SK-N-SH (cell line): ENCODE data around the gene FTO. TPM values are rescaled to one million over a fixed set of nuclear protein-coding genes. Genes with fewer than 3 reads are reported as not detected.

Experiments used
- CTCF ChIA-PET: fragments of 300-600, 350-600 bp; formaldehyde crosslinking; extraction: SDS; loops from one replicate; lab custom pipeline; 2021; lab: Yijun Ruan, JAX
- POLR2A ChIA-PET: fragments of 350-600 bp; sonication (Branson Sonifier 250); formaldehyde crosslinking; extraction: SDS; loops from one replicate; lab custom pipeline; 2020; ENCODE audit warnings: antibody characterized with exemption, inconsistent platforms; lab: Yijun Ruan, JAX
- DNase-seq: peaks from one replicate; pipeline ENCODE4 v3.0.0; 2012
- H2AFZ ChIP-seq: fragments of 200-600 bp; sonication (generic); 2 replicates; pipeline ENCODE4 v1.8.1; 2016; ENCODE audit warnings: antibody characterized with exemption, mild to moderate bottlenecking, low read depth
- H3F3A ChIP-seq: fragments of 200-600 bp; sonication (generic); replicated peaks from 2 replicates; pipeline ENCODE3; 2016; ENCODE audit warnings: antibody characterized with exemption, mild to moderate bottlenecking; ENCODE audit not compliant: insufficient read depth
- H3K27ac ChIP-seq, 2 experiments: fragments of 200-500 bp in 1 of 2; fragments of 200-600 bp in 1 of 2; sonication (Bioruptor generic) in 1 of 2; sonication (generic), shearing (Covaris generic) in 1 of 2; 2 replicates each; pipeline versions ENCODE4 v1.5.1 to v1.6.1; 2014 to 2016; ENCODE audit warnings: low read depth in 2 of 2, inconsistent platforms in 1 of 2, low read length in 1 of 2, mild to moderate bottlenecking in 1 of 2, mixed read lengths in 1 of 2
- H3K27me3 ChIP-seq: fragments of 200-600 bp; sonication (generic), shearing (Covaris generic); 2 replicates; pipeline ENCODE4 v1.6.1; 2016; ENCODE audit warnings: mixed run types; ENCODE audit not compliant: insufficient read depth
- H3K36me3 ChIP-seq, 2 experiments: fragments of 200-500 bp in 1 of 2; fragments of 200-600 bp in 1 of 2; sonication (Bioruptor generic) in 1 of 2; sonication (generic) in 1 of 2; replicated peaks in 1 of 2; 2 replicates each; pipeline versions ENCODE3 to v1.5.1; 2014 to 2016; ENCODE audit warnings: low read length in 1 of 2, mild to moderate bottlenecking in 1 of 2; ENCODE audit not compliant: insufficient read depth in 2 of 2, control insufficient read depth in 1 of 2
- H3K4me1 ChIP-seq, 2 experiments: fragments of 200-500 bp in 1 of 2; fragments of 200-600 bp in 1 of 2; sonication (Bioruptor generic) in 1 of 2; sonication (generic), shearing (Covaris generic) in 1 of 2; 2 replicates each; pipeline versions ENCODE4 v1.5.1 to v1.6.1; 2014 to 2016; ENCODE audit warnings: low read depth in 1 of 2, low read length in 1 of 2, mixed run types in 1 of 2; ENCODE audit not compliant: insufficient read depth in 2 of 2, control insufficient read depth in 1 of 2
- H3K4me2 ChIP-seq: fragments of 200-600 bp; sonication (generic), shearing (Covaris generic); 2 replicates; pipeline ENCODE4 v1.6.1; 2017; ENCODE audit warnings: mixed run types
- H3K4me3 ChIP-seq, 2 experiments: fragments of 200-500 bp in 1 of 2; fragments of 200-600 bp in 1 of 2; sonication (Bioruptor generic) in 1 of 2; sonication (generic), shearing (Covaris generic) in 1 of 2; 2 replicates each; pipeline versions ENCODE4 v1.5.1 to v1.8.1; 2014 to 2016; ENCODE audit warnings: low read depth in 2 of 2, inconsistent platforms in 1 of 2, low read length in 1 of 2, mild to moderate bottlenecking in 1 of 2, mixed read lengths in 1 of 2, moderate library complexity in 1 of 2
- H3K79me2 ChIP-seq: fragments of 200-600 bp; sonication (generic); 2 replicates; pipeline ENCODE4 v1.8.1; 2017; ENCODE audit warnings: mild to moderate bottlenecking; ENCODE audit not compliant: insufficient read depth
- H3K9ac ChIP-seq: fragments of 200-600 bp; sonication (generic); 2 replicates; pipeline ENCODE4 v1.6.1; 2017; ENCODE audit warnings: mixed run types
- H3K9me2 ChIP-seq: fragments of 200-600 bp; sonication (generic); 2 replicates; pipeline ENCODE4 v1.6.1; 2017; ENCODE audit warnings: mixed run types
- H3K9me3 ChIP-seq: fragments of 200-600 bp; sonication (generic); 2 replicates; pipeline ENCODE4 v1.6.1; 2017; ENCODE audit warnings: mixed run types, mild to moderate bottlenecking, moderate library complexity
- H4K20me1 ChIP-seq: fragments of 200-600 bp; sonication (generic); 2 replicates; pipeline ENCODE4 v1.6.1; 2017; ENCODE audit warnings: mild to moderate bottlenecking, mixed run types; ENCODE audit not compliant: insufficient read depth
- CHD2 ChIP-seq: fragments of 150-350 bp; IDR thresholded peaks from 2 replicates; pipeline ENCODE4 v1.6.1; 2018; ENCODE audit warnings: low read length; ENCODE audit not compliant: partially characterized antibody
- EP300 ChIP-seq, 2 experiments: IDR thresholded peaks; 2 replicates each; pipeline versions ENCODE4 v1.4.0 to v1.6.1; 2012; ENCODE audit warnings: borderline replicate concordance in 1 of 2, low read depth in 1 of 2, low read length in 1 of 2
- FOXM1 ChIP-seq: IDR thresholded peaks from 2 replicates; pipeline ENCODE4 v1.4.0; 2012; ENCODE audit warnings: low read depth, mild to moderate bottlenecking
- GABPA ChIP-seq: IDR thresholded peaks from 2 replicates; pipeline ENCODE4 v1.4.0; 2012; ENCODE audit warnings: low read depth, mild to moderate bottlenecking
- MEF2A ChIP-seq: IDR thresholded peaks from 2 replicates; pipeline ENCODE4 v1.4.0; 2012; ENCODE audit warnings: low read depth, borderline replicate concordance
- NFIC ChIP-seq: IDR thresholded peaks from 2 replicates; pipeline ENCODE4 v1.4.0; 2012; ENCODE audit warnings: borderline replicate concordance
- RAD21 ChIP-seq: IDR thresholded peaks from 2 replicates; pipeline ENCODE4 v1.6.1; 2012; ENCODE audit warnings: mild to moderate bottlenecking, low read length
- RFX5 ChIP-seq: IDR thresholded peaks from 2 replicates; pipeline ENCODE4 v1.6.1; 2012; ENCODE audit warnings: mild to moderate bottlenecking, improper control_type of control experiment, low read length
- SIN3A ChIP-seq: IDR thresholded peaks from 2 replicates; pipeline ENCODE4 v1.6.1; 2012; ENCODE audit warnings: low read depth, mild to moderate bottlenecking, low read length, moderate library complexity, borderline replicate concordance
- SMC3 ChIP-seq: IDR thresholded peaks from 2 replicates; pipeline ENCODE4 v1.6.1; 2012; ENCODE audit warnings: low read depth, low read length, improper control_type of control experiment
- TEAD4 ChIP-seq: IDR thresholded peaks from 2 replicates; pipeline ENCODE4 v1.4.0; 2012; ENCODE audit warnings: mild to moderate bottlenecking, borderline replicate concordance; ENCODE audit not compliant: insufficient read depth
- YY1 ChIP-seq: IDR thresholded peaks from 2 replicates; pipeline ENCODE4 v1.4.0; 2012; ENCODE audit warnings: low read depth, mild to moderate bottlenecking
- ZBTB33 ChIP-seq: IDR thresholded peaks from 2 replicates; pipeline ENCODE4 v1.4.0; 2012; ENCODE audit warnings: low read depth, borderline replicate concordance
- WGBS: methylation state at CpG from one replicate; pipeline ENCODE4 v1.1.6; 2017; ENCODE audit warnings: low lambda C conversion rate; 5-methylcytosine and 5-hydroxymethylcytosine counted together
- polyA plus RNA-seq, 3 experiments: library from polyadenylated mRNA; depleted of rRNA; stranded (reverse); fragments of >200 nt; gene quantifications; 2 replicates each; pipeline ENCODE4 v1.2.3, GENCODE V29; 2012
- TF ChIP-seq, protein P1 (sequence below): fragments of 200-600 bp; sonication (generic); IDR thresholded peaks from 2 replicates; pipeline ENCODE4 v1.6.1; 2017; ENCODE audit warnings: antibody characterized with exemption, mild to moderate bottlenecking, moderate library complexity
- TF ChIP-seq, protein P2 (sequence below): IDR thresholded peaks from 2 replicates; pipeline ENCODE4; 2012

FTO gene
- polyA plus RNA-seq, 1 of the 3 experiments (the other 2 are of a cell fraction), result 41.2 TPM

DNA sequence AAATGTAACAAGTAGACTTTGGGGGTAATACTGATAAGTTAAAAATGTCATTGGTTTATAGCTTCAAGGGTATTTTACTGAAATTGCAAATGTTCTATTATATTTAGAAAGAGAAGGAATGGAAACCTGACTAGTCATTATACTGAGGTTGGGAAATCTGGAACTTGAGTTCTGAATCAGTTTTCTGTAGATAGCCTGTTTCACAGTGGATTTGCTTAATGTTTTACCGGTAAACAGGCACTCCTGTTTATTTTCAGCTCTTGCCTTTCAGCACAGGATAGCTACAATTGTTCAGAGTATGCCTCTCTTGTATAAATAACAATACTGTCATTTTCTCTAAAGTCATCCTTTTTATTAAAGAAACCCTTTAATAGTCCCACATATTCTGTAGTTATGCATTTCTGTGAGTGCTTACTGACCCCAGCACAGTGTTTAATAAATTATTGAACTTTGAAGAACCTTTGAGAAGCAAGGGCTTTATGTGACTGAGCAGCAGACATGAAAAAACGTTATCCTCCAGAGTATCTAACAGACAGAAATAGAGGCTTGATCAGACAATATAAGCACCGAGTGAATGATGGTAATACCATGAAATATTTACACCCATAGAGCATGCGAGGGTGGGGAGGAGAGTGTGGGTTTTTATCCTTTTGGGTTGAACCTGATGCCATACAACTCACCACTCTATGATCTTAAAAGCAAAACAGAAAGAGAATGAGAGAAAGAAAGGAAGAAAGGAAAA, 58.2 kb downstream of the FTO start:
- Histone ChIP-seq H3K36me3 (no peaks in the 10 kb centered on the region), H2AFZ (no peak overlapping the region), H3K79me2 (peaks cover 21% of the 10 kb centered on the region), H3K4me1 (peaks cover 2 to 4% of the 10 kb centered on the region in 2 experiments; a peak in 1 of 4 replicates), H4K20me1 (peaks cover 7% of the 10 kb centered on the region; the same call in 1 of the 2 replicates), H3K4me2 (no peak overlapping the region), H3K4me3 (no peak overlapping the region), H3K9ac (no peak overlapping the region), H3F3A (no peaks in the 10 kb centered on the region), H3K27me3 (no peaks in the 10 kb centered on the region)
- WGBS, result 63% methylated on average over 4 of the region's 4 CpGs
- CTCF ChIA-PET, result interaction anchor here (1.0 kb wide), 2 partner anchors 12 to 212 kb away, joined by 4 to 5 read pairs; no protein-coding TSS in a partner anchor
- POLR2A ChIA-PET, result no interaction called here
- no peak for DNase-seq
- TF ChIP-seq ZBTB33 (no peak), YY1 (no peak), TEAD4 (no peak), CHD2 (no peak), SMC3 (no peak), SIN3A (no peak), FOXM1 (no peak), EP300 (IDR thresholded peaks at IDR 0.05; ENCODE audit: borderline replicate concordance in 1 of 2, low read depth in 1 of 2, low read length in 1 of 2) (no peak), RAD21 (no peak), GABPA (no peak), MEF2A (no peak), RFX5 (no peak), NFIC (no peak)
- TF ChIP-seq, protein P1, sequence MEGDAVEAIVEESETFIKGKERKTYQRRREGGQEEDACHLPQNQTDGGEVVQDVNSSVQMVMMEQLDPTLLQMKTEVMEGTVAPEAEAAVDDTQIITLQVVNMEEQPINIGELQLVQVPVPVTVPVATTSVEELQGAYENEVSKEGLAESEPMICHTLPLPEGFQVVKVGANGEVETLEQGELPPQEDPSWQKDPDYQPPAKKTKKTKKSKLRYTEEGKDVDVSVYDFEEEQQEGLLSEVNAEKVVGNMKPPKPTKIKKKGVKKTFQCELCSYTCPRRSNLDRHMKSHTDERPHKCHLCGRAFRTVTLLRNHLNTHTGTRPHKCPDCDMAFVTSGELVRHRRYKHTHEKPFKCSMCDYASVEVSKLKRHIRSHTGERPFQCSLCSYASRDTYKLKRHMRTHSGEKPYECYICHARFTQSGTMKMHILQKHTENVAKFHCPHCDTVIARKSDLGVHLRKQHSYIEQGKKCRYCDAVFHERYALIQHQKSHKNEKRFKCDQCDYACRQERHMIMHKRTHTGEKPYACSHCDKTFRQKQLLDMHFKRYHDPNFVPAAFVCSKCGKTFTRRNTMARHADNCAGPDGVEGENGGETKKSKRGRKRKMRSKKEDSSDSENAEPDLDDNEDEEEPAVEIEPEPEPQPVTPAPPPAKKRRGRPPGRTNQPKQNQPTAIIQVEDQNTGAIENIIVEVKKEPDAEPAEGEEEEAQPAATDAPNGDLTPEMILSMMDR, result no peak
- TF ChIP-seq, protein P2, sequence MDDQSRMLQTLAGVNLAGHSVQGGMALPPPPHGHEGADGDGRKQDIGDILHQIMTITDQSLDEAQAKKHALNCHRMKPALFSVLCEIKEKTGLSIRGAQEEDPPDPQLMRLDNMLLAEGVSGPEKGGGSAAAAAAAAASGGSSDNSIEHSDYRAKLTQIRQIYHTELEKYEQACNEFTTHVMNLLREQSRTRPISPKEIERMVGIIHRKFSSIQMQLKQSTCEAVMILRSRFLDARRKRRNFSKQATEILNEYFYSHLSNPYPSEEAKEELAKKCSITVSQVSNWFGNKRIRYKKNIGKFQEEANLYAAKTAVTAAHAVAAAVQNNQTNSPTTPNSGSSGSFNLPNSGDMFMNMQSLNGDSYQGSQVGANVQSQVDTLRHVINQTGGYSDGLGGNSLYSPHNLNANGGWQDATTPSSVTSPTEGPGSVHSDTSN, result no peak
- TF ChIP-seq, all 33 proteins: peak for 0
- Histone ChIP-seq H3K9me2 (no peaks in the 10 kb centered on the region), H3K9me3 (no peaks in the 10 kb centered on the region), H3K27ac (no peak overlapping the region)
